ENCODE data around the gene POMT2. TPM values are rescaled to one million over a fixed set of nuclear protein-coding genes. Genes with fewer than 3 reads are reported as not detected.

POMT2 gene
- total and polyA plus RNA-seq, 2 donors (not counting 3 experiments of a cell fraction or from before 2014, with no cell fraction given): 19.5 to 48.2 TPM

DNA sequence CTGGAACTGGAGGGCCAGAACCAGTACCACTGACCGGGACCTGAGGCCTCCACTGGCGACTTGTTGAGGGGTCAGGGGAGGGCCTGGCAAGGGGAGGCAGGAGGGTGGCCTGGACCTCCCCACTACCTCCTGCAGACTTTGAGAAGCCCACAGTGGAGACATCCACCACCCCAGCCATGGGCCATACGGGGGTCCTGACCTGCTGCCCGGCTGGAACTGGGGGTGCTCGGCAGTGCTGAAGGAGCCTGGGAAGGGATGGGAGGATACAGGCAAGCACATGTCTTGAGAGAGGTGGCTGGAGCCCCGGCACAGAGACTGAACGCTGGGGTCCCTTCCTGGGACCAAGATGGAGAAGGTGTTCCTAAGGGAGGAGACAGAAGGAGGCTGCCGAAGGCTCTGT is 64.0 kb downstream of the POMT2 start:
- dilution Hi-C loops (cut with MboI; ENCODE audit: extremely low pct_ligation_motif_present, low sequenced_read_pairs): no loop called here
- CTCF ChIA-PET: no interaction called here

More for the DNA sequence above, 64.0 kb downstream of the POMT2 start:
- TF ChIP-seq GATA2 (IDR thresholded peaks at IDR 0.05; ENCODE audit: insufficient read depth, insufficient read length, low read depth, low read length): no peak
- TF ChIP-seq JUN (IDR thresholded peaks at IDR 0.05; ENCODE audit: borderline replicate concordance, insufficient read depth, insufficient read length, low read depth): no peak
- no peak for TF ChIP-seq EZH2 (IDR thresholded peaks at IDR 0.05; ENCODE audit: borderline replicate concordance, low read depth, low read length, severe bottlenecking)
- TF ChIP-seq, protein P1, sequence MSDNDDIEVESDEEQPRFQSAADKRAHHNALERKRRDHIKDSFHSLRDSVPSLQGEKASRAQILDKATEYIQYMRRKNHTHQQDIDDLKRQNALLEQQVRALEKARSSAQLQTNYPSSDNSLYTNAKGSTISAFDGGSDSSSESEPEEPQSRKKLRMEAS (IDR thresholded peaks at IDR 0.05; ENCODE audit: insufficient read depth, insufficient read length): no peak
- TF ChIP-seq POLR2AphosphoS5 (IDR thresholded peaks at IDR 0.05; ENCODE audit: insufficient read depth, low read depth, low read length): no peak
- TF ChIP-seq POLR2A (IDR thresholded peaks at IDR 0.05; ENCODE audit: low read depth, low read length): no peak
- TF ChIP-seq CTCF (IDR thresholded peaks at IDR 0.05; ENCODE audit: extremely low read depth in 1 of 2, insufficient read depth in 1 of 2, low read depth in 1 of 2, low read length in 2 of 2): no peak
- no peak for TF ChIP-seq MYC (IDR thresholded peaks at IDR 0.05; ENCODE audit: low read depth, low read length)
- TF ChIP-seq FOS (IDR thresholded peaks at IDR 0.05; ENCODE audit: borderline replicate concordance, insufficient read depth, low read length): no peak
- Histone ChIP-seq H3K9me1 (replicated peaks; ENCODE audit: control insufficient read depth, extremely low read depth, insufficient read depth, low read length) (no peaks in the 10 kb centered on the region), H4K20me1 (replicated peaks; ENCODE audit: control insufficient read depth, extremely low read depth, insufficient read depth, low read length) (no peaks in the 10 kb centered on the region), H3K36me3 (ENCODE audit: control insufficient read depth in 2 of 2, extremely low read depth in 1 of 2, insufficient read depth in 2 of 2, low read length in 2 of 2) (no peaks in the 10 kb centered on the region), H3K79me2 (ENCODE audit: control insufficient read depth, insufficient read depth, low read length) (no peaks in the 10 kb centered on the region), H3K4me2 (ENCODE audit: insufficient read depth, low read length) (no peak overlapping the region), H3K9ac (replicated peaks; ENCODE audit: extremely low read depth, insufficient read depth, low read length) (no peak overlapping the region), H3K9me3 (replicated peaks; ENCODE audit: control insufficient read depth, insufficient read depth, low read length) (no peaks in the 10 kb centered on the region), H3K4me3 (replicated peaks in 1 of 3; ENCODE audit: insufficient read depth in 1 of 3, low read depth in 1 of 3, low read length in 3 of 3) (no peak overlapping the region), H3K4me1 (ENCODE audit: control insufficient read depth, extremely low read depth, insufficient read depth, low read length) (no peaks in the 10 kb centered on the region), H2AFZ (ENCODE audit: low read depth, low read length) (no peak overlapping the region), H3K27ac (ENCODE audit: insufficient read depth, low read depth, low read length) (no peak overlapping the region), H3K27me3 (ENCODE audit: control insufficient read depth in 2 of 2, insufficient read depth in 2 of 2, low read length in 2 of 2) (no peaks in the 10 kb centered on the region)
- intact Hi-C loops (cut with micrococcal nuclease): no loop called here
- no TSS peak for BruUV-seq (replicated peaks)
- no peak for DNase-seq (ENCODE audit: low read depth, low spot score)
- no peak for FAIRE-seq
- POLR2A ChIA-PET: no interaction called here
